Measurements from ENCODE around the gene FAM131B. TPM values are rescaled to one million over a fixed set of nuclear protein-coding genes. Genes with fewer than 3 reads are reported as not detected.
"Not testable (repeated sequence)": the region's sequence is repeated elsewhere in the genome, so short reads cannot be mapped to it uniquely, and the experiment has no call there.

FAM131B gene
- total and polyA plus RNA-seq, 7 donors, result under 0.01 to 15.7 (median 6.4) TPM

DNA sequence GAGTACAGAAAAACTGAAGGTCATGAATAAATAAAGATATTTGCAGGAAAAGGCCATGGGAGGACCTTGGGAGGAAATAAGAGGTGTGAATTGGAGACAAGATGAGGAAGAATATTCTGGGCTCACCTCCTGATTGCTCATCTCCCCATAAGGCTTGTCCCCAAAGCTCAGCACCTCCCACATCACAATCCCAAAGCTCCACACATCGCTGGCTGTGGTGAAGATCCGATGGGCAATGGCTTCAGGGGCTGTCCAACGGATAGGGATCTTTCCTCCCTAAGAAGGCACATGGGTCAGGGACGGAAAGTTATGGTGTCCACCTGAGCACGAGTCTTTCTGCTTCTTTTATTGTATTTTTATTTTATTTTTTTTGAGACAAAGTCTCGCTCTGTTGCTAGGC is 31.6 kb upstream of the FAM131B start:
- 95 to 97% methylated on average over 6 of the region's 6 CpGs for WGBS, 2 donors
- H3K27ac ChIP-seq, result peak overlapping the region in 2 of 4 donors; percentile 100
- H3K4me3 ChIP-seq, result no peak overlapping the region
- H3K36me3 ChIP-seq, result peaks cover 13 to 35% (median 21%) of the 10 kb centered on the region in 4 donors
- intact Hi-C loops (cut with DNase I), result no loop called here
- TF ChIP-seq, protein P1, sequence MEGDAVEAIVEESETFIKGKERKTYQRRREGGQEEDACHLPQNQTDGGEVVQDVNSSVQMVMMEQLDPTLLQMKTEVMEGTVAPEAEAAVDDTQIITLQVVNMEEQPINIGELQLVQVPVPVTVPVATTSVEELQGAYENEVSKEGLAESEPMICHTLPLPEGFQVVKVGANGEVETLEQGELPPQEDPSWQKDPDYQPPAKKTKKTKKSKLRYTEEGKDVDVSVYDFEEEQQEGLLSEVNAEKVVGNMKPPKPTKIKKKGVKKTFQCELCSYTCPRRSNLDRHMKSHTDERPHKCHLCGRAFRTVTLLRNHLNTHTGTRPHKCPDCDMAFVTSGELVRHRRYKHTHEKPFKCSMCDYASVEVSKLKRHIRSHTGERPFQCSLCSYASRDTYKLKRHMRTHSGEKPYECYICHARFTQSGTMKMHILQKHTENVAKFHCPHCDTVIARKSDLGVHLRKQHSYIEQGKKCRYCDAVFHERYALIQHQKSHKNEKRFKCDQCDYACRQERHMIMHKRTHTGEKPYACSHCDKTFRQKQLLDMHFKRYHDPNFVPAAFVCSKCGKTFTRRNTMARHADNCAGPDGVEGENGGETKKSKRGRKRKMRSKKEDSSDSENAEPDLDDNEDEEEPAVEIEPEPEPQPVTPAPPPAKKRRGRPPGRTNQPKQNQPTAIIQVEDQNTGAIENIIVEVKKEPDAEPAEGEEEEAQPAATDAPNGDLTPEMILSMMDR (IDR thresholded peaks at IDR 0.05), result no peak
- TF ChIP-seq EP300 (IDR thresholded peaks at IDR 0.05) (no peak), POLR2AphosphoS5 (IDR thresholded peaks at IDR 0.05) (no peak), POLR2A (IDR thresholded peaks at IDR 0.05) (no peak)
- peaks cover 0 to 45% (median 44%) of the 10 kb centered on the region in 4 donors for H3K4me1 ChIP-seq
- no peaks in the 10 kb centered on the region for H3K27me3 ChIP-seq
- no peaks in the 10 kb centered on the region for H3K9me3 ChIP-seq
- no peak for DNase-seq

DNA sequence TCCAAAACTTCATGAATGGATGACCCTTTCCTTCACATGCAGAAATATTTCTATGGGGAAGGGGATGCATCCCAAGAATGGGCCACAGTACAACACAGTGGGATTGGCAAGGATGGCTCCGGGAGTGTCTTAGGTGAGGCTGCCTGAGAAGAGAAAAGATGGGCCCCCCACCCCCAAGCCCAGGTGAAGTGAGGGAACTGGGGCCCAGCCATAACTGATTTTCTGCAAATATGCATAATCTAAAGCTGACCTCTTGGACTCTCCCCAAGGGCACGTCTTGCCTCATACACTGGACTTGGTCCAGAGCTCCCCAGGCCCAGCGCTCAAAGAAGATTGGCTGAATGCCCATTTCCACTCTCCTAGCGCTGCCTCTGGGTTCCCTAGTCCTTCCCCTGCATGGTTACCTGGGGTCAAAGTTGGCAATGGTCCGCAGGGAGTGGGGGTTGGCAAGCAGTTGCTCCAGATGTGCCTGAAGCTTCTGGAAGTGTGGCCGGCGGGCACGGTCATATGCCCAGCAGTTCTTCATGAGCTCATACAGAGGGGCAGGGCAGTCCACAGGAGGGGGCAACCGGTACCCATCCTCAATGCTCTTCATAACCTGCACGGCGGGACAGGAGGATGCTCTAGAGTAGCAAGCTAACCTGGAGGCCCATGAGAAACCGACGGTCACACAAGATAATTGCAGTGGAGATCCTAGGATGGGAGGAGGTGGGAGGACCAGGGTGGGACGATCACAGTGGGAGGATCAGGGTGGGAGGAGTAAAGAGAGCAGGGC is 30.9 kb upstream of the FAM131B start:
- WGBS, 2 donors, result 87 to 90% methylated on average over 14 of the region's 14 CpGs
- peak; percentile 61 for DNase-seq
- Histone ChIP-seq H3K4me3 (no peak overlapping the region), H3K4me1 (peaks cover 0 to 50% (median 49%) of the 10 kb centered on the region in 4 donors), H3K27ac (peak overlapping the region in 3 of 4 donors; percentile 100), H3K36me3 (peaks cover 20 to 41% (median 27%) of the 10 kb centered on the region in 4 donors), H3K27me3 (no peaks in the 10 kb centered on the region), H3K9me3 (no peaks in the 10 kb centered on the region)
- TF ChIP-seq, protein P1 (IDR thresholded peaks at IDR 0.05), result no peak
- TF ChIP-seq EP300 (IDR thresholded peaks at IDR 0.05), result no peak
- TF ChIP-seq POLR2AphosphoS5 (IDR thresholded peaks at IDR 0.05), result peak in 1 of 4 donors; percentile 45
- TF ChIP-seq POLR2A (IDR thresholded peaks at IDR 0.05), result no peak
- intact Hi-C loops (cut with DNase I), result no loop called here

DNA sequence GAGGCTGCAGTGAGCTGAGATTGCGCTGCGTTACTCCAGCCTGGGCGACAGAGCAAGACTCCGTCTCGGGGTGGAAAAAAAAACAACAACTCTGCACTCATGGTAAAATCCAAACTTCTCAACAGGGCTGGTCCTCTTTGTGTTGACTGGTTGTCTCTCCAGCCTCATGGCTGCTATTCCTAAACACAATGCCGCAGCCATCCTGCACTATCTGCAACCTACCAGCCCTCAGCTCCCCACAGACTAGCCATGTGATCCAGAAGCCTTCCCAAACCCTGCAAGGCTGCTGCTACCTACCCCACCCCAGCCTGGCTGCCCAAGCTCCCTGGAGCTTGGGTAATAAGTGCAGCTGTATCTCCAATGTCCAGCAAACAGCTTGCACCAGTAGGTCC is 30.4 kb upstream of the FAM131B start:
- peaks cover 22 to 47% (median 32%) of the 10 kb centered on the region in 4 donors for H3K36me3 ChIP-seq
- no peaks in the 10 kb centered on the region for H3K9me3 ChIP-seq
- no peak for DNase-seq
- 97% methylated on average over 6 of the region's 6 CpGs for WGBS, 2 donors
- H3K27me3 ChIP-seq, result no peaks in the 10 kb centered on the region
- TF ChIP-seq, protein P1 (IDR thresholded peaks at IDR 0.05), result no peak
- no peak for TF ChIP-seq EP300 (IDR thresholded peaks at IDR 0.05)
- no peak for TF ChIP-seq POLR2AphosphoS5 (IDR thresholded peaks at IDR 0.05)
- no peak for TF ChIP-seq POLR2A (IDR thresholded peaks at IDR 0.05)
- no peak overlapping the region for H3K4me3 ChIP-seq
- peaks cover 0 to 56% (median 55%) of the 10 kb centered on the region in 4 donors for H3K4me1 ChIP-seq
- intact Hi-C loops (cut with DNase I), result no loop called here
- peak overlapping the region; percentile 97 to 100 (median 100) for H3K27ac ChIP-seq

DNA sequence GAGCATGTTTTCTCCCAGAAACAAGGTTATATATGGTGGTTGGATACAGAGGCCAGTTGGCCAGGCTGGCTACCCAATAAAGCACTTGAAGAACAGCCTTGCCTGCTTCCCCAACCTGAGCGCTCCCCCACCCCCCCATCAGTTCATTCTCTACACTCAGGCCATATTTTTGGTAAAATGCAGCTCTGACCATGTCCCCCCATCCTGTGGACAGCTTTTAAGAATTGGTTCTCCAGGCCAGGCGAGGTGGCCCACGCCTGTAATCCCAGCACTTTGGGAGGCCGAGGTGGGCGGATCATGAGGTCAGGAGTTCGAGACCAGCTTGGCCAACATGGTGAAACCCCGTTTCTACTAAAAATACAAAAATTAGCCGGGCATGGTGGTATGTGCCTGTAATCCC is 29.9 kb upstream of the FAM131B start:
- DNase-seq, result peak; percentile 67
- WGBS, 2 donors, result 91 to 97% methylated on average over 8 of the region's 8 CpGs

More for the DNA sequence above, 29.9 kb upstream of the FAM131B start:
- intact Hi-C loops (cut with DNase I); H3K27me3 ChIP-seq; H3K4me3 ChIP-seq; H3K9me3 ChIP-seq: not testable (repeated sequence)
- peaks cover 0 to 60% (median 59%) of the 10 kb centered on the region in 4 donors for H3K4me1 ChIP-seq
- peaks cover 22 to 50% (median 33%) of the 10 kb centered on the region in 4 donors for H3K36me3 ChIP-seq
- peak overlapping the region; percentile 97 to 100 (median 100) for H3K27ac ChIP-seq
